Right lobe of liver (tissue), 6 donors: ENCODE results near the gene AGRN. TPM values are rescaled to one million over a fixed set of nuclear protein-coding genes. Genes with fewer than 3 reads are reported as not detected.

Experiments used
- ATAC-seq, 4 donors: fragments of 200-7000 bp; cut with Tn5 transposase; one replicate each; pipeline ENCODE4 v1.9.1; 2020; ENCODE audit warnings: mild to moderate bottlenecking in 4 of 4, moderate library complexity in 4 of 4
- DNase-seq, 3 donors: peaks; one replicate each; pipeline ENCODE4 v3.0.0-alpha.2; 2020
- H3K27ac ChIP-seq, 3 donors: fragments of 200-600 bp; one replicate each; pipeline ENCODE4 v1.8.0; 2022
- H3K27me3 ChIP-seq, 2 donors: fragments of 200-600 bp; one replicate each; pipeline ENCODE4 v1.8.0; 2022
- H3K36me3 ChIP-seq, 4 donors: fragments of 200-600 bp; sonication (generic) in 1 of 4; one replicate each; pipeline versions ENCODE4 v1.5.1 to v1.8.0; 2017 to 2022; ENCODE audit warnings: control low read depth in 1 of 4
- H3K4me1 ChIP-seq, 4 donors: fragments of 200-600 bp; sonication (generic) in 1 of 4; one replicate each; pipeline versions ENCODE4 v1.5.1 to v1.8.0; 2017 to 2022; ENCODE audit warnings: control low read depth in 1 of 4
- H3K4me3 ChIP-seq, 3 donors: fragments of 200-600 bp; one replicate each; pipeline ENCODE4 v1.8.0; 2022
- H3K9me3 ChIP-seq, 4 donors: fragments of 200-600 bp; sonication (generic) in 1 of 4; one replicate each; pipeline versions ENCODE4 v1.5.1 to v1.8.0; 2017 to 2022; ENCODE audit warnings: control low read depth in 1 of 4
- POLR2A ChIP-seq: fragments of 450-650 bp; IDR thresholded peaks from one replicate; pipeline ENCODE4 v1.6.1; 2017; ENCODE audit warnings: antibody characterized with exemption, mild to moderate bottlenecking
- WGBS: methylation state at CpG from one replicate; pipeline ENCODE4 v1.1.6; 2018; ENCODE audit warnings: low coverage, low lambda C conversion rate; ENCODE audit not compliant: insufficient coverage; ENCODE audit errors: missing lambda C conversion rate; 5-methylcytosine and 5-hydroxymethylcytosine counted together
- intact Hi-C, 2 donors: fragments of 100-400 bp; cut with DNase I; formaldehyde crosslinking; loops; one replicate each; pipeline versions ENCODE4 v1.11.2 to v1.14.1; 2022
- total RNA-seq, 6 experiments: library from RNA; depleted of rRNA in 2 of 6; stranded (reverse); fragments of >200 nt in 2 of 6; fragmentation: NEBNext Ultra II Directional in 3 of 6; extraction: Animal tissue kit (Norgen Biotek cat#: 25700) in 3 of 6; gene quantifications; one replicate each; pipeline versions ENCODE4 v1.1.0 to v1.2.4, GENCODE V29; 2016 to 2023
- TF ChIP-seq, protein P1 (sequence below), 4 donors: fragments of 200-600 bp in 3 of 4; fragments of 450-650 bp in 1 of 4; IDR thresholded peaks; one replicate each; pipeline versions ENCODE4 v1.5.1 to v1.8.0; 2016 to 2022; ENCODE audit warnings: antibody characterized with exemption in 4 of 4, mild to moderate bottlenecking in 2 of 4
- donor health status: DM: no; HTN: yes; CAD: no.
- donor health status: DM: no; HTN: no; CAD: no.
- donor health status: DM: no; HTN: no; CAD: no.
- donor health status: DM: no; HTN: yes; CAD: no.
- donor health status: DM: no; HTN: yes; CAD: no.

AGRN gene
- total RNA-seq, 6 experiments from 2014 or later = 14.2 to 44.5 (median 35.2) TPM

DNA sequence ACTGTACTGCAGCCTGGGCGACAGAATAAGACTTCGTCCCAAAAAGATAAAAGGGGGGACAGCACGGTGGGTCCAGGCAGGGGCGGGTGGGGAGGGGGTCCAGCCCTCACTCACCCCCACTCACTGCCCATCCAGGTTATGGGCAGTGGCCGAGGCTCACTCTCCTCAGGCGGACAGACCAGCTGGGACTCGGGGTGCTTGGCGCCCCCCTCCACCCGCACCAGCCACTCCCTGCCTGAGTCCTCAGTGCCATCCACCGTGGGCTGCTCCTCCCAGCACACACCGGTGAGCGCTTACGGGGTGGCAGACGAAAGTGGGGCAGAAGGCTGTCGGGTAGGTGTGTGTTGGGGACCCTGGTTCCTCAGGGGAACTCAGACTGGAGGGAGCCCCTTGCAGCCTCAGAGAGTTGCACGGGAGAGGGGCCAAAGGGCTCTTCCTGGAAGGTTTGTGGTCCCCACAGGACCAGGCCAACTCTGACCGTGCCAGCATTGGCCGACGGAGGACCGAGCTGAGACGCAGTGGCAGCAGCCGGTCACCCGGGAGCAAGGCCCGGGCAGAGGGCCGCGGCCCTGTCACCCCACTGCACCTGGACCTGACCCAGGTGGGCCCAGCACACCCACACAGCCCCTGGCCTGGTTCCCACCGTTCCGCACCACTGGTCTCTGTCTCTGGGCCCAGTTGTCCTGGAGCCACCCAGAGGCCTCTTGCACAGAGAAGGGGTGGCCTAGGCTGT, 47.0 kb upstream of the AGRN start:
- WGBS = 81% methylated on average over 5 of the region's 28 CpGs
- Histone ChIP-seq H3K4me1 (peaks cover 0 to 6% (median 0%) of the 10 kb centered on the region in 4 donors), H3K9me3 (no peaks in the 10 kb centered on the region), H3K4me3 (no peak overlapping the region), H3K36me3 (no peaks in the 10 kb centered on the region), H3K27ac (no peak overlapping the region), H3K27me3 (peaks cover 0 to 12% of the 10 kb centered on the region in 2 donors)
- DNase-seq (peak in 2 of 3 donors; percentile 19 to 43), ATAC-seq (no peak)
- intact Hi-C loops = no loop called here
- TF ChIP-seq, protein P1, sequence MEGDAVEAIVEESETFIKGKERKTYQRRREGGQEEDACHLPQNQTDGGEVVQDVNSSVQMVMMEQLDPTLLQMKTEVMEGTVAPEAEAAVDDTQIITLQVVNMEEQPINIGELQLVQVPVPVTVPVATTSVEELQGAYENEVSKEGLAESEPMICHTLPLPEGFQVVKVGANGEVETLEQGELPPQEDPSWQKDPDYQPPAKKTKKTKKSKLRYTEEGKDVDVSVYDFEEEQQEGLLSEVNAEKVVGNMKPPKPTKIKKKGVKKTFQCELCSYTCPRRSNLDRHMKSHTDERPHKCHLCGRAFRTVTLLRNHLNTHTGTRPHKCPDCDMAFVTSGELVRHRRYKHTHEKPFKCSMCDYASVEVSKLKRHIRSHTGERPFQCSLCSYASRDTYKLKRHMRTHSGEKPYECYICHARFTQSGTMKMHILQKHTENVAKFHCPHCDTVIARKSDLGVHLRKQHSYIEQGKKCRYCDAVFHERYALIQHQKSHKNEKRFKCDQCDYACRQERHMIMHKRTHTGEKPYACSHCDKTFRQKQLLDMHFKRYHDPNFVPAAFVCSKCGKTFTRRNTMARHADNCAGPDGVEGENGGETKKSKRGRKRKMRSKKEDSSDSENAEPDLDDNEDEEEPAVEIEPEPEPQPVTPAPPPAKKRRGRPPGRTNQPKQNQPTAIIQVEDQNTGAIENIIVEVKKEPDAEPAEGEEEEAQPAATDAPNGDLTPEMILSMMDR (IDR thresholded peaks at IDR 0.05) = no peak
- no peak for TF ChIP-seq POLR2A

DNA sequence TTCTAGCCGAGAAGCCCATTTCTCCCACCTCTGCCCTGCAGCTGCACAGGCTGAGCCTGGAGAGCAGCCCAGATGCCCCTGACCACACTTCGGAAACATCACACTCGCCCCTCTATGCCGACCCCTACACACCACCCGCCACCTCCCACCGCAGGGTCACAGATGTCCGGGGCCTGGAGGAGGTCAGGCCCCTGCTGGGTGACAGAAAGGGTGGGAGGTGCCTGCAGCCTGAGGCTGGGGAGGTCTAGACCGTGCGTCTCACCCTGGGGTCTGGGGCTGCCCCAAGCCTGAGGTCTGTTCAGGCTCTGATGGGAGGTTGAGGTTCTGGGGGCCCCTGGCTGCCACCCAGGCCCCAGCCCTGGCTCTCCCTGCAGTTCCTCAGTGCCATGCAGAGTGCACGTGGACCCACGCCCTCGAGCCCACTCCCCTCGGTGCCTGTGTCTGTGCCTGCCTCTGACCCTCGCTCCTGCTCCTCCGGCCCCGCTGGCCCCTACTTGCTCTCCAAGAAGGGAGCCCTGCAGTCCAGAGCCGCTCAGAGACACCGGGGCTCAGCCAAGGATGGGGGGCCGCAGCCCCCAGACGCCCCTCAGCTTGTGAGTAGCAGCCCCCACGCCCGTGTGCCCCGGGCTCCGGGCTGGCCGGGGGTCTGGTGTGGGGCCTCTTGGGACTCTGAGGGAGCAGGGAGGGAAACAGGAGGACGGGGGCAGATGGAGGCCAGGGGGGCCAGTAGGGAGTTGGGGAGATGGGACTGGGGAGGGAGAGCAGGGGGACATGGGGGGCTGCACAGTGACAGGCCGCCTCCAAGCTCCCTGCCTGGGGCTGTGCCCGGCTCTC, 46.2 kb upstream of the AGRN start:
- TF ChIP-seq POLR2A = no peak
- TF ChIP-seq, protein P1 (IDR thresholded peaks at IDR 0.05) = no peak
- 66% methylated on average over 8 of the region's 28 CpGs for WGBS
- ATAC-seq (no peak), DNase-seq (peak in 2 of 3 donors; percentile 16 to 39)
- no peaks in the 10 kb centered on the region for H3K36me3 ChIP-seq
- intact Hi-C loops = no loop called here
- H3K27ac ChIP-seq = no peak overlapping the region
- H3K4me3 ChIP-seq = no peak overlapping the region
- no peaks in the 10 kb centered on the region for H3K9me3 ChIP-seq
- peaks cover 0 to 6% (median 0%) of the 10 kb centered on the region in 4 donors for H3K4me1 ChIP-seq
- peaks cover 0 to 12% of the 10 kb centered on the region in 2 donors for H3K27me3 ChIP-seq

DNA sequence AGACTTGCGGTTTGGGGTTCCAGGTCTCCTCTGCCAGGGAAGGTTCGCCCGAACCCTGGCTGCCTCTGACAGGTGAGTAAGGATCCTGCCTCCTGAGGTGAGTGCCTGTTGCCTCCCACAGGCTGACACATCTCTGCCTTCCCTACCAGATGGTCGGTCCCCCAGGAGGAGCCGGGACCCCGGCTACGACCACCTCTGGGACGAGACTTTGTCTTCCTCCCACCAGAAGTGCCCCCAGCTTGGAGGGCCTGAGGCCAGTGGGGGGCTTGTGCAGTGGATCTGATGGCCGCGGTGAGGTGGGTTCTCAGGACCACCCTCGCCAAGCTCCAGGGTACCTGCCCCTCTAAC, 45.7 kb upstream of the AGRN start:
- Histone ChIP-seq H3K27me3 (peaks cover 0 to 12% of the 10 kb centered on the region in 2 donors), H3K27ac (no peak overlapping the region), H3K4me3 (no peak overlapping the region), H3K9me3 (no peaks in the 10 kb centered on the region), H3K4me1 (peaks cover 0 to 6% (median 0%) of the 10 kb centered on the region in 4 donors), H3K36me3 (no peaks in the 10 kb centered on the region)
- intact Hi-C loops = no loop called here
- peak in 1 of 3 donors; percentile 39 for DNase-seq
- no peak for ATAC-seq
- TF ChIP-seq POLR2A = no peak
- TF ChIP-seq, protein P1 (IDR thresholded peaks at IDR 0.05) = no peak
- WGBS = no CpG with 5 or more reads among the region's 11 CpGs

DNA sequence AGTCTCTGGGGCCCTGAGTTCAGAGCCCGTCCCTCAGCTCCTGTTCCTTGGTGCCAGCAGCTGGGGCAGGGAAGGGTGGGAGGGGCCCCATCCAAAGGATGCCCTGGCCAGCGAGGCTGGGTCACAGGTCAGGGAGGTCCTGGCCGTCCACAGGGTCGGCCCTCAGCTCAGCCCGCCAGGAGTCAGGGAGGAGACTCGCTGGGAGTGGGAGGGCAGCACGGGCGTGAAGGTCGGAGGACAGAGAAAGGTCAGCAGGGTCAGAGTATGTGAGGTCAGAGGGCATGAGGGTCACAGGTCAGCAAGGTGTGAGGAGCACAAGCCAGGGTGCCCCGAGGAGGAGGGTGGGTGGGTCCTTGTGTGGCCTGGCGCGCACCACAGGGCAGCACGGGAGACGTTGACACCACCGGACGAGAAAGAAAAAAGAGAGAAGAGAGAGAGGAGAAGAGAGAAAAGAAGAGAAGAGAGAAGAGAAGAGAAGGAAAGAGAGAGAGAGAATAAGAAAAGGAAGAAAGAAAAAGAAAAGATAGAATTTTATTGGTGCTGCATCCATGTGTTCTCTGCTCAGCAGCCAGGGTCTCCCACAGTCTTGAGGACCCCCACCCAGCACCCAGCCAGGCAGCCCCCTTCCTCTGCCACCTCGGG, 45.1 kb upstream of the AGRN start:
- Histone ChIP-seq H3K9me3 (no peaks in the 10 kb centered on the region), H3K27ac (no peak overlapping the region), H3K4me3 (no peak overlapping the region), H3K4me1 (peaks cover 0 to 6% (median 0%) of the 10 kb centered on the region in 4 donors), H3K27me3 (peaks cover 0 to 12% of the 10 kb centered on the region in 2 donors), H3K36me3 (no peaks in the 10 kb centered on the region)
- TF ChIP-seq, protein P1 (IDR thresholded peaks at IDR 0.05) = no peak
- TF ChIP-seq POLR2A = no peak
- 47% methylated on average over 13 of the region's 17 CpGs for WGBS
- DNase-seq (no peak), ATAC-seq (no peak)
- intact Hi-C loops = no loop called here
